ENCODE data around the gene CTBP2.
"Not testable (repeated sequence)": the region's sequence is repeated elsewhere in the genome, so short reads cannot be mapped to it uniquely, and the experiment has no call there.

Gene CTBP2

GRCh38 chr10:125060026-125060425 lies 100.3 kb downstream of the CTBP2 start:
- no peak for DNase-seq

- not testable (repeated sequence) for DNase-seq
Observed at GRCh38 chr10:125059348-125059747, 101.0 kb downstream of the CTBP2 start.

- DNase-seq, result no peak
Observed at GRCh38 chr10:125057158-125058001, 103.0 kb downstream of the CTBP2 start.

- DNase-seq, result no peak
Observed at GRCh38 chr10:125056161-125057132, 103.9 kb downstream of the CTBP2 start.

- DNase-seq, result no peak
Observed at GRCh38 chr10:125055446-125055845, 104.9 kb downstream of the CTBP2 start.

GRCh38 chr10:125054669-125055268 lies 105.6 kb downstream of the CTBP2 start:
- no peak for DNase-seq

GRCh38 chr10:125054216-125054615 lies 106.1 kb downstream of the CTBP2 start:
- DNase-seq, result no peak

- no peak for DNase-seq
Observed at GRCh38 chr10:125052146-125052545, 108.2 kb downstream of the CTBP2 start.

- DNase-seq, result no peak
Observed at GRCh38 chr10:125050383-125050782, 110.0 kb downstream of the CTBP2 start.

GRCh38 chr10:125049216-125049881 lies 111.0 kb downstream of the CTBP2 start:
- DNase-seq, result no peak

GRCh38 chr10:125048094-125048864 lies 112.1 kb downstream of the CTBP2 start:
- DNase-seq, result peak; percentile 37

GRCh38 chr10:125043841-125044658 lies 116.3 kb downstream of the CTBP2 start:
- DNase-seq, result no peak

- DNase-seq, result no peak
Observed at GRCh38 chr10:125041856-125042506, 118.4 kb downstream of the CTBP2 start.

GRCh38 chr10:125039354-125039769 lies 121.0 kb downstream of the CTBP2 start:
- DNase-seq, result no peak

- DNase-seq, result no peak
Observed at GRCh38 chr10:125038637-125039036, 121.7 kb downstream of the CTBP2 start.

GRCh38 chr10:125037145-125037877 lies 123.1 kb downstream of the CTBP2 start:
- no peak for DNase-seq

- no peak for DNase-seq
Observed at GRCh38 chr10:125035588-125036295, 124.6 kb downstream of the CTBP2 start.

- DNase-seq, result no peak
Observed at GRCh38 chr10:125035136-125035535, 125.2 kb downstream of the CTBP2 start.

- DNase-seq, result no peak
Observed at GRCh38 chr10:125034675-125035074, 125.7 kb downstream of the CTBP2 start.
